AG09319 (cell line): Measurements from ENCODE around the gene EFHD2.

ENCODE experiments used
- DNase-seq: peaks from one replicate; pipeline ENCODE4 v3.0.0-alpha.2; 2010; ENCODE audit warnings: low read depth; ENCODE audit errors: extremely low read depth
- CTCF ChIP-seq: IDR thresholded peaks from 2 replicates; pipeline ENCODE4 v1.5.1; 2011; ENCODE audit warnings: low read depth, mild to moderate bottlenecking, inconsistent platforms, low read length, moderate library complexity

The EFHD2 gene

GRCh38 chr1:15443281-15443680, 33.6 kb downstream of the EFHD2 start:
- TF ChIP-seq CTCF = no peak

GRCh38 chr1:15444468-15445389, 35.0 kb downstream of the EFHD2 start:
- TF ChIP-seq CTCF = no peak
- DNase-seq = no peak

More at GRCh38 chr1:15443281-15443680, 33.6 kb downstream of the EFHD2 start:
- DNase-seq = no peak

GRCh38 chr1:15445390-15446122, 35.9 kb downstream of the EFHD2 start:
- DNase-seq = no peak
- no peak for TF ChIP-seq CTCF

- no peak for DNase-seq
- TF ChIP-seq CTCF = no peak
Measured at GRCh38 chr1:15446212-15446611, 36.5 kb downstream of the EFHD2 start.

GRCh38 chr1:15448877-15449462, 39.3 kb downstream of the EFHD2 start:
- TF ChIP-seq CTCF = no peak
- DNase-seq = no peak

- TF ChIP-seq CTCF = no peak
- no peak for DNase-seq
Measured at GRCh38 chr1:15449567-15449966, 39.9 kb downstream of the EFHD2 start.
